ENCODE results near the gene DROSHA.

The DROSHA gene

DNA sequence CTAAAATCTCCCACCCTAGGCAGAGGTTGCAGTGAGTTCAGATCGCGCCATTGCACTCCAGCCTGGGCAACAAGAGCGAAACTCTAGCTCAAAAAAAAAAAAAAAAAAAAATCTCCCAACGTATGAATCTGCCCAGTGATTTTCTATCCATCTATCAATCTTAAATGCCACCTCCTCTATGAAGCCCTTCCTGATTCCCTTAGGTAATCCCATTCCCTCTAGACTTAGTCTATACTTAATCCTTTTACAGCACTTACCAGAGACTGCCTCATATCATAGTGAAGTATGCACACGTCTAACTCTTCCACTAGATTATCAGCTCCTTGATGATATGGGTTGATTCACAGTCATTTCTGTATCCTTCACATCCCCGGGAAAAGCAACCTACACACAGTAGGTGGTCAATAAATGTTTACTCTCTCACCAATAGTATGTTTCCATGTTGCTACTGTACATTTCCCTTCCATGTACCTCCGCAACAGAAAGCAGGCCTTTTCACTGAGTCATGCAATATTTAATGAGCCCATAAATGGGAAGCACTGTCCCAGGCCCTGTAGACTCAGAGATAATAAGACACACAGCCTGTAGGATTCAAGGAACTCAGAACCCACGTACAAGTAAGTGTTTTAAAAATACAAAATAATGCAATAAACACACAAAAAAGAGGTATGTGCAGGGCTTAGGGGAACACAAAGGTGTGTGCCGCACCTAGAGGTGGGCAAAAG is 1.2 kb downstream of the DROSHA start:
- no peak for DNase-seq

- no peak for DNase-seq
These were observed 8.9 kb downstream of the DROSHA start for GRCh38 chr5:31523041-31523440.

- no peak for DNase-seq
These were observed 15.1 kb downstream of the DROSHA start for GRCh38 chr5:31516802-31517201.

DNA sequence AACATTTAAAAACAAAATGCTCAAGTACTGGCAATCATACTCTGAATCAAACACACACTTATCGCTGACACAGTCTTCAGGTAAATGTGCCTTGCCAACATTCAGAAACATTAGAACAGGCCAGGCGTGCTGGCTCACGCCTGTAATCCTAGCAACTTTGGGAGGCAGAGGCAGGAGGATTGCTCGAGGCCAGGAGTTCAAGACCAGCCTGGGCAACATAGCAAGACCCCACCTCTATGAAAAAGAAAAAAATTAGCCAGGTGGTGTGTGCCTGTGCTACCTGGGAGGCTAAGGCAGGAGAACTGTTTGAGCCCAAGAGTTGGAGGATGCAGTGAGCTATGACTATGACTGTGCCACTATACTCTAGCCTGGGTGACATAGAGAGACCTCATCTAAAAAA is 20.6 kb downstream of the DROSHA start:
- DNase-seq: no peak

DNA sequence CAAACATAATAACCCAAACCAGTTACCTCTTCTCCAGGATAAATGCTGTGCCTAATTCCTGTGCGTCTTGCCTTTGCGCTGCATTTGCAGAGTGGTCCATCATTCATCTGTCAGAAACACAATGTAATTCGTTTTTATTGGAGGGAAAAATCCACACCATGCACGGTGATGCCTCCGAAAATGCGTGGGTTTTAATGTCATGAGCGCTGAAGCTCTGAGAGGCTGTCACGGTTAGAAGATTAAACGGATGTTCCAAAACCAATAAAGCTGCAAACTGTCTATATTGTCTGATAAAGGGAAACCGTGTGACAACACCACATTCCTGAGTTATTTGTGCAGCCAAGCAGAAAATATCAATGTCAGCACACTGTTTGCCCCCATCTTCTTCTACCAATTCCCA is 27.4 kb downstream of the DROSHA start:
- DNase-seq: no peak

- DNase-seq: no peak
These were observed 29.4 kb downstream of the DROSHA start for GRCh38 chr5:31502506-31502905.

DNA sequence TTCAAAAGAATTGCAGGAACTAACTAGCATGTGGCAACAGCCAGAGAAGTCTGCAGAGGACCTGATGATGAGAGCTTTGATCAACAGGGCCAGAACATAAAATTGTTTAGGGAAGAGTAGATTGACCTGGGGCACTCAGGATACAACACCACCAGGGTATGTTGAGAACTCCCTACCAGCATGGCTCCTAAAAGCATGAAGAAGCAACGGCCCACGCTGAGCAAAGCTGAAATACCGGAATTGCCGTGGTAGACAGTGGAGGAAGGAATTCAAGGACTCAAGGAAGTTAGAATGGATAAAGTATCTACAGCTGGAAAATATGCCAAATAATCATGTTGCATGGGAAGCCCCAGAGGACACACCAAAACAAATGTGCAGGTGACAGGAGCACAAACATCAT is 31.6 kb downstream of the DROSHA start:
- no peak for DNase-seq

DNA sequence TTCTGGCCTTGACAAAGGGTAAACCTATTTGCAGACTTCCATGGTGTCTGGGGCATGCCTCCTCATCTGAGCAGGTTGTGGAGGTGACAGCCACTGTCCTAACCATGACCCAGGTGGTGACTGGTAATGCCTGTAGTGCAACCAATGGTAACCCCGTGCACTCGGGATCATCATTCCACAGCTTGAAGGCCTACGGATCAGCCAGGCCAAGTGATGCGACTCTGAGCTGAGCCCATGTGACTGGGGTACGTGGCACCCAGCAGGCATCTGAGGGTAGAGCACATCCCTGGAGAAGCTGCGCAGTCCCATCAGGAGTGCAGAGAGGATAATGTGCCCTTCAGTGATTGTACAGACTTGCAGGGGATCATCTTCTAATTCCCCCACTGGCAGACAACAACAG is 35.0 kb downstream of the DROSHA start:
- DNase-seq: no peak

DNA sequence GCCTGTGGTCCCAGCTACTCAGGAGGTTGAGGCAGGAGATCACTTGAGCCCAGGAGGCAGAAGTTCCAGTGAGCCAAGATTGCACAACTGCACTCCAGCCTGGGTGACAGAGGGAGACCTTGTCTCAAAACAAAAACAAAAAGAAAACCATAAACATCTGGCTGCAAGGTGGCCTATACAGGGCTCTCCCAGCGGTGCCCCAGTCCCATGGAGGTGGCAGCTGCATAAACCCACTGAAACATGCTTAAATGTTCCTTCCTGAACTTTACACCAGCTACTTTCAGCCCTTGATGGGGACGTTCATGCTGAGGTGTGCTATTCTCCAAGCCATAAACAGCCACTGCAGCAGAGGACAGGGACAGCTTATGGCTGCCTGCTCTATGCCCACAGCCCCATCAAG is 35.6 kb downstream of the DROSHA start:
- no peak for DNase-seq

- no peak for DNase-seq
These were observed 36.6 kb downstream of the DROSHA start for GRCh38 chr5:31495336-31495735.

- no peak for DNase-seq
These were observed 39.0 kb downstream of the DROSHA start for GRCh38 chr5:31492869-31493268.

DNA sequence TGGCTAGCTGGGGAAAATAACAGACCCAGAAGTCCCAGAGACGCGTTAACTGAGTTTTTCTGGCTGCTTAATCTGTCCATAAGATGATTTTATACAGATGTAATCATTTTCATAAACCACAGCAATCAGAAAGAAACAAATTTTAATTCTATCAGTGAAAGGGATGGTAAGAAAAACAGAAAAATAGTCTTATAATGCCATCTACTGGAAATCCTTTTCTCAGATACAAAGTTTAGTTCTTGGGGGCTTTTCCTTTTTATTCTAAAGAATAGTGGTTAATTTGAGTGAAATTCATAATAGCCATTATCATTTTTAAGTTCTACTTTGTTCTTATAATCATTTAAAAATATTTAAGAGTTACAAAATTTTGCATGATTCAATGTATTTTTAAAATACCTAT is 44.4 kb downstream of the DROSHA start:
- DNase-seq: no peak

DNA sequence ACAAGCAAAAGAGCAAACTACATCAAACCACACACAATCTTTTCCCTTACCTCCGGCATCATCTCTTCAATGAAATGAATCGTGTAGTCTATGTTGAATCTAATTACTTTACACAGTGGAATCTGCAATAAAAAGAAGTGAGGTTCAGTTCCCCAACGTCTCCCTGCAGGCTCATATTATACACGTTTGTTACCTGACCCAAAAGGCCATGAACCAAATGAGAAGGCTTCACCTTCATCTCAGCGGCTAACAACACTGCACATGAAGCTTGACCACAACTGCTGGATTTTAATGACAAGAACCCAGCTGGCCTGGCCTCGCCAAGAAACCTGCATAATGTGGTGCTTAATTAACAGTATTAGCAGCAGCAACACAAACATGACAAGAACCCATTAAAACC is 45.5 kb downstream of the DROSHA start:
- DNase-seq: no peak

DNA sequence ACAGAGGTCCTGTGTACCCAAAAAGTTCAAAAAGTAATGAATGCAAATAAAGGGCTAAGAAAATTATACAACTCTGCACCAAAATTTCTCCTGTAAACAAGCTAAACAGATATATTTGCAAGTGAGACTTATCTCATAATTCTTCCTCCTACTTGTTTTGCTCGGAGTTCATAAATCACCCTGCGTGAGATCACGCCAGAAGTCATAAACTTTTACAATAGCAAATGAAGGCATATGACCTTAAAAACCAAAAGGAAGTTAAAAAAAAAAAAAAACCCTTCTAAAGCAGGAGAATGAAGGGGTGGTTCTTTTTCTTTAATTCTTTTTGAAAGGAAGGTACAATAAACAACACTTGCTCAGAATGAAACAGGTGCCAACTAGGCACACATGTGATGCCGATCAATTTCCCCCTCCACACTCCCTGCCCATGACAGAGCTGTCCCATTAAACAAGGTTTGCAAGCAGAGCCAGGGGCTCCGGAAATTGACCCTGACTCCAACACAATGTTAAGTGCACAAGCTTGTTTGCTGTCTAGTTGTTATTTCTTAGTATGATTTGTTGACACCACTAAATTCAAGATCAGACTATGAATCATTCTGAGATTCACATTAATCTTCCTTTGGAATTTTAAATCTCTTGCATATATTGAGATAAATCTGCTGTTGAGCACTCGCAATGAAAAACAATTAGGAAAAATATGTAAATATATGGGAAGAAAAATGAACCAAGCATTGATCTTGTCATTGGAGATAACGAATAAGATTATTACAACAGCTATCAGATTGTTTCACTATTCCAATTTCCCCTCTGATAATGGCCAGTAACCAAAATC is 46.3 kb downstream of the DROSHA start:
- no peak for DNase-seq

DNA sequence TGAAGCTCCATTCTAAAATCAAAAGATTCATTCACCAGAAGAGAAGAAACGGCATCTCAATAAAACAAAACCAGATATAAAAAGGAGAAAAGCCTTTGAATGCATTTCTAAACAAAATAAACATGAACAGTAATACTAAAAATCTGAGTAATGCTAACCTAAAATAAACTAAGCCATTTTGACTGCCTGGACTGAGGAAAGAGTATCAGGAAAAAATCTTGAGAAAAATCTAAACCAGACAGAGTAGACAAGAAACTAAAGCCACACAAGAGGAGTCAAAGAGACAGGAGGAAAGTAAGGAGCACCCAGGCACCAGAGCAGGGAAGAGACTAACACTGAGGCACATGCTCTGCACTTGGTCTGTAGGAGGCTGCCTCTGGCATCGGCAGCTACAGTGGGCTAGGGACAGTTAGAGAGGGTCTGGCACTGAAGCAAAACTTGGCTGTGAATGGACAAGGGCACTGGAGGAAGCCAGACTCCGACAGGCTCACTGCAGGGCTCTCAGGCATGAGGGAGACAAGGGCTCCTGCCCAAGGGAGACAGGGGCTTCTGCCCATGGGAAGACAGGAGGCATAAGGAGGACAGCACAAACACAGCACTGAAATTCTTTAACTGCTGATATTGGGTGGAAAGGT is 50.2 kb downstream of the DROSHA start:
- DNase-seq: no peak

DNA sequence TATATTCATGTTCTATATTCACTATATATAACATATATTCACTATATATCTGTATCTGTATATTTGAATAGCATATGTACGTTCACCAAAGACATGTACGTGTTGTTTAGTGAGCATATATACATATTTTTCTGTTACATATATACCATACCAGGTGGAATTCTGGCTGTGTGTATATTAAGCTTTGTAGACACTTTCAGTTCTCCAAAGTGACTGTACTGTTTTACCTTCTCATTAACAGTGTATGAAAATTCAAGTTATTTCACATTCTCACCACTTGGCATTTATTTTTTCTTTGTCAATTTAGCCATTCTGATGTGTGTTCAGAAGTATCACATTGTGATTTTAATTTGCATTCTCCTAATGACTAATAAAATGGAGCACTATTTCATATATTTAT is 52.2 kb downstream of the DROSHA start:
- no peak for DNase-seq

DNA sequence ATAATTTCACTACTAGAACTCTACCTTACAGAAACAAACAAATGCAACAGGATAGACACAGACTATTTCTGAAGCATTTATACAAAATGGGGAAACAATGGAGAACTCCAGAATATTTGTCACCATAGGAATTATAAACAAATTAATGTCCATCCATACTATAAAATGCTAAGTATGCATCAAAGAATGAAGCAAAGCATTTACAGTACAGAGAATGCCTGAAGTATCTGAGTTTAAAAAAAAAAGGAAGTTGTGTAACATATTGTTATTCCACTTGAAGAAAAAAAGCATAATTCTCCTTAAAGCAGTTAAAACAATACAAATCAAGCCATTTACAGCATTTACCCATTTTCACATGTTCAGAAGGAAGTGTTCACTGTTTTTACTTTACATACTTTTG is 53.0 kb downstream of the DROSHA start:
- DNase-seq: no peak

- DNase-seq: no peak
These were observed 53.9 kb downstream of the DROSHA start for GRCh38 chr5:31477971-31478370.

GRCh38 chr5:31477516-31477915 is 54.4 kb downstream of the DROSHA start:
- no peak for DNase-seq

GRCh38 chr5:31476738-31477141 is 55.2 kb downstream of the DROSHA start:
- no peak for DNase-seq

- DNase-seq: no peak
These were observed 60.0 kb downstream of the DROSHA start for GRCh38 chr5:31471916-31472315.

DNA sequence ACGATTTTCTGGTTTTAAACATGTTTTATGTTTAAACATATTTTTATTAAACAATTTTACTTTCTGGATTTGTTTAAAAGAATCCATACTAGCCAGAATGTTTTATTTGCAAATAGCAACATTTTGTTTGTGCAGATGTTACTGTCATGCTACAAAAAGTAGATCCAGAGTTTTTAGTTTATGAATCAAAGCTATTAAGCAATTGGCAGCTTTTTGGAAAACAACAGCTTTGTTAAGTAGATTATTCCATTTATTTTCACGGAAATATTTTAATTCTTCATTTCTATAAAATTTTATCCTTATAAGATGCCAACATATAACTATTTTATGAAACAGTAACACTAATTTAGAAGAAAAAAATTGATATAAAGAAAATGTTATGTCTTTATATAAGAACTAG is 60.9 kb downstream of the DROSHA start:
- no peak for DNase-seq

- DNase-seq: no peak
These were observed 61.3 kb downstream of the DROSHA start for GRCh38 chr5:31470608-31471007.

- DNase-seq: no peak
These were observed 62.0 kb downstream of the DROSHA start for GRCh38 chr5:31469886-31470285.

All from CD4-positive, alpha-beta T cell treated with Interleukin-12 subunit alpha and Interleukin-12 subunit beta, for 1 hour (primary cell).